GM12878 (cell line): ENCODE results near the gene GATAD2B. TPM values are rescaled to one million over a fixed set of nuclear protein-coding genes. Genes with fewer than 3 reads are reported as not detected.

Experiments used
- microRNA-seq: library from miRNA; unstranded; fragments of <30 nt; microRNA quantifications from one replicate; pipeline ENCODE4, GENCODE V29; 2018
- polyA plus RNA-seq, 11 experiments: library from polyadenylated mRNA; depleted of rRNA in 4 of 11; unstranded in 6 of 11; stranded (reverse) in 5 of 11; fragments of >200 nt; fragmentation: Nextera tagmentation in 4 of 11; fragmentation: Illumina TruSeq in 1 of 11; extraction: Ambion mirVana in 4 of 11; extraction: Trizol in 1 of 11; gene quantifications; 1 replicate in 1 of 11; 2 replicates in 10 of 11; pipeline versions ENCODE4 v1.2.1 to v1.2.3, GENCODE V29; 2011 to 2016; ENCODE audit warnings: inconsistent platforms in 2 of 11, missing spikeins in 2 of 11, low read depth in 1 of 11
- small RNA-seq: library from RNA; depleted of rRNA; stranded (forward); fragments of <200 nt; gene quantifications from one replicate; pipeline ENCODE3, GENCODE V24; 2014
- total RNA-seq, 4 experiments: library from RNA; depleted of rRNA in 3 of 4; stranded (reverse); fragments of >200 nt in 3 of 4; fragmentation: Illumina TruSeq in 1 of 4; extraction: Trizol in 1 of 4; gene quantifications; 2 replicates each; pipeline versions ENCODE4 v1.2.1 to v1.2.3, GENCODE V29; 2013 to 2021

Gene GATAD2B
- total and polyA plus RNA-seq, 10 of the 15 experiments (the other 5 are each of a cell fraction or from before 2014, with no cell fraction given), result 2.4 to 63.1 (median 8.7) TPM

Small RNA genes within 50 kb of the gene (microRNA-seq; reads per million reads assigned to microRNA genes)
- gene MIR6737, result 1.3 reads per million

Small RNA genes within 50 kb of the gene (small RNA-seq; reads per million reads assigned to genes)
- gene AL831737.1 (not detected), gene MIR6737 (0.31 reads per million), gene RF00019 (not detected)

Other genes with a start within 250 kb of the GATAD2B start
Only the 7 nearest of the 11 such genes appear.
- 18.2 and 22.2 TPM in 2 replicates for gene DENND4B, start 23.7 kb upstream of the GATAD2B start, total RNA-seq (2014; rRNA removed)
- 13.1 and 13.7 TPM in 2 replicates for gene DENND4B, start 23.7 kb upstream of the GATAD2B start, total RNA-seq (2014; rRNA removed; fragmentation: Illumina TruSeq; extraction: Trizol)
- gene DENND4B, start 23.7 kb upstream of the GATAD2B start, total RNA-seq (2021), result 57.5 and 74.8 TPM in 2 replicates
- gene DENND4B, start 23.7 kb upstream of the GATAD2B start, polyA plus RNA-seq (2011; rRNA removed), result 15.7 and 26.6 TPM in 2 replicates
- 23.5 and 31.0 TPM in 2 replicates for gene DENND4B, start 23.7 kb upstream of the GATAD2B start, polyA plus RNA-seq (2014; fragmentation: Illumina TruSeq; extraction: Trizol)
- 10 to 100 TPM; 12.0 to 13.4 TPM for gene DENND4B, start 23.7 kb upstream of the GATAD2B start, polyA plus RNA-seq (2014; fragmentation: Nextera tagmentation; extraction: Ambion mirVana)
- 55.1 and 73.9 TPM in 2 replicates for gene DENND4B, start 23.7 kb upstream of the GATAD2B start, polyA plus RNA-seq (2014; rRNA removed)
- gene DENND4B, start 23.7 kb upstream of the GATAD2B start, polyA plus RNA-seq (2016; fragmentation: Nextera tagmentation; extraction: Ambion mirVana), result 10 to 100 TPM; 20.8 to 23.3 TPM
- gene CRTC2, start 35.6 kb upstream of the GATAD2B start, total RNA-seq (2014; rRNA removed), result 15.5 and 15.7 TPM in 2 replicates
- gene CRTC2, start 35.6 kb upstream of the GATAD2B start, total RNA-seq (2014; rRNA removed; fragmentation: Illumina TruSeq; extraction: Trizol), result 13.7 and 13.8 TPM in 2 replicates
- gene CRTC2, start 35.6 kb upstream of the GATAD2B start, total RNA-seq (2021), result 54.6 and 59.7 TPM in 2 replicates
- 12.8 and 35.6 TPM in 2 replicates for gene CRTC2, start 35.6 kb upstream of the GATAD2B start, polyA plus RNA-seq (2011; rRNA removed)
- 21.6 and 49.4 TPM in 2 replicates for gene CRTC2, start 35.6 kb upstream of the GATAD2B start, polyA plus RNA-seq (2014; fragmentation: Illumina TruSeq; extraction: Trizol)
- gene CRTC2, start 35.6 kb upstream of the GATAD2B start, polyA plus RNA-seq (2014; fragmentation: Nextera tagmentation; extraction: Ambion mirVana), result 1 to 10 TPM; 5.1 to 8.4 TPM
- 56.5 and 57.9 TPM in 2 replicates for gene CRTC2, start 35.6 kb upstream of the GATAD2B start, polyA plus RNA-seq (2014; rRNA removed)
- 10 to 100 TPM; 29.9 to 40.1 TPM for gene CRTC2, start 35.6 kb upstream of the GATAD2B start, polyA plus RNA-seq (2016; fragmentation: Nextera tagmentation; extraction: Ambion mirVana)
- 78.0 and 79.1 TPM in 2 replicates for gene SLC39A1, start 40.6 kb upstream of the GATAD2B start, total RNA-seq (2014; rRNA removed)
- 48.7 and 51.2 TPM in 2 replicates for gene SLC39A1, start 40.6 kb upstream of the GATAD2B start, total RNA-seq (2014; rRNA removed; fragmentation: Illumina TruSeq; extraction: Trizol)
- gene SLC39A1, start 40.6 kb upstream of the GATAD2B start, total RNA-seq (2021), result 67.7 and 68.3 TPM in 2 replicates
- gene SLC39A1, start 40.6 kb upstream of the GATAD2B start, polyA plus RNA-seq (2011; rRNA removed), result 61.1 and 79.6 TPM in 2 replicates
- gene SLC39A1, start 40.6 kb upstream of the GATAD2B start, polyA plus RNA-seq (2014; fragmentation: Illumina TruSeq; extraction: Trizol), result 58.5 and 64.0 TPM in 2 replicates
- 10 to 100 TPM in 1 of 2 experiments, 1 to 10 TPM in 1; 8.8 to 20.6 TPM for gene SLC39A1, start 40.6 kb upstream of the GATAD2B start, polyA plus RNA-seq (2014; fragmentation: Nextera tagmentation; extraction: Ambion mirVana)
- 77.0 and 77.2 TPM in 2 replicates for gene SLC39A1, start 40.6 kb upstream of the GATAD2B start, polyA plus RNA-seq (2014; rRNA removed)
- 10 to 100 TPM; 88.9 to 98.6 TPM for gene SLC39A1, start 40.6 kb upstream of the GATAD2B start, polyA plus RNA-seq (2016; fragmentation: Nextera tagmentation; extraction: Ambion mirVana)
- gene CREB3L4, start 44.9 kb upstream of the GATAD2B start, total RNA-seq (2014; rRNA removed), result 14.0 and 15.6 TPM in 2 replicates
- 11.6 and 12.2 TPM in 2 replicates for gene CREB3L4, start 44.9 kb upstream of the GATAD2B start, total RNA-seq (2014; rRNA removed; fragmentation: Illumina TruSeq; extraction: Trizol)
- 10.9 and 11.3 TPM in 2 replicates for gene CREB3L4, start 44.9 kb upstream of the GATAD2B start, total RNA-seq (2021)
- gene CREB3L4, start 44.9 kb upstream of the GATAD2B start, polyA plus RNA-seq (2011; rRNA removed), result 9.7 and 11.9 TPM in 2 replicates
- gene CREB3L4, start 44.9 kb upstream of the GATAD2B start, polyA plus RNA-seq (2014; fragmentation: Illumina TruSeq; extraction: Trizol), result 10.0 and 12.5 TPM in 2 replicates
- 10 to 100 TPM in 1 of 2 experiments, 1 to 10 TPM in 1; 9.7 to 12.9 TPM for gene CREB3L4, start 44.9 kb upstream of the GATAD2B start, polyA plus RNA-seq (2014; fragmentation: Nextera tagmentation; extraction: Ambion mirVana)
- gene CREB3L4, start 44.9 kb upstream of the GATAD2B start, polyA plus RNA-seq (2014; rRNA removed), result 13.1 and 13.4 TPM in 2 replicates
- 10 to 100 TPM; 11.2 to 11.9 TPM for gene CREB3L4, start 44.9 kb upstream of the GATAD2B start, polyA plus RNA-seq (2016; fragmentation: Nextera tagmentation; extraction: Ambion mirVana)
- 265 and 276 TPM in 2 replicates for gene JTB, start 54.7 kb upstream of the GATAD2B start, total RNA-seq (2014; rRNA removed)
- 95.3 and 103 TPM in 2 replicates for gene JTB, start 54.7 kb upstream of the GATAD2B start, total RNA-seq (2014; rRNA removed; fragmentation: Illumina TruSeq; extraction: Trizol)
- 173 and 174 TPM in 2 replicates for gene JTB, start 54.7 kb upstream of the GATAD2B start, total RNA-seq (2021)
- 136 and 144 TPM in 2 replicates for gene JTB, start 54.7 kb upstream of the GATAD2B start, polyA plus RNA-seq (2011; rRNA removed)
- 57.8 and 85.9 TPM in 2 replicates for gene JTB, start 54.7 kb upstream of the GATAD2B start, polyA plus RNA-seq (2014; fragmentation: Illumina TruSeq; extraction: Trizol)
- 10 to 100 TPM; 25.0 to 67.7 TPM for gene JTB, start 54.7 kb upstream of the GATAD2B start, polyA plus RNA-seq (2014; fragmentation: Nextera tagmentation; extraction: Ambion mirVana)
- 247 and 255 TPM in 2 replicates for gene JTB, start 54.7 kb upstream of the GATAD2B start, polyA plus RNA-seq (2014; rRNA removed)
- gene JTB, start 54.7 kb upstream of the GATAD2B start, polyA plus RNA-seq (2016; fragmentation: Nextera tagmentation; extraction: Ambion mirVana), result 100 to 1,000 TPM; 292 to 298 TPM
- gene RAB13, start 63.4 kb upstream of the GATAD2B start, total RNA-seq (2014; rRNA removed), result 4.6 and 5.9 TPM in 2 replicates
- 11.0 and 12.4 TPM in 2 replicates for gene RAB13, start 63.4 kb upstream of the GATAD2B start, total RNA-seq (2014; rRNA removed; fragmentation: Illumina TruSeq; extraction: Trizol)
- gene RAB13, start 63.4 kb upstream of the GATAD2B start, total RNA-seq (2021), result 20.4 and 22.2 TPM in 2 replicates
- gene RAB13, start 63.4 kb upstream of the GATAD2B start, polyA plus RNA-seq (2011; rRNA removed), result 0.75 and 0.86 TPM in 2 replicates
- 30.7 and 34.1 TPM in 2 replicates for gene RAB13, start 63.4 kb upstream of the GATAD2B start, polyA plus RNA-seq (2014; fragmentation: Illumina TruSeq; extraction: Trizol)
- 10 to 100 TPM in 1 of 2 experiments, 1 to 10 TPM in 1; 7.9 to 17.2 TPM for gene RAB13, start 63.4 kb upstream of the GATAD2B start, polyA plus RNA-seq (2014; fragmentation: Nextera tagmentation; extraction: Ambion mirVana)
- 12.7 and 15.5 TPM in 2 replicates for gene RAB13, start 63.4 kb upstream of the GATAD2B start, polyA plus RNA-seq (2014; rRNA removed)
- gene RAB13, start 63.4 kb upstream of the GATAD2B start, polyA plus RNA-seq (2016; fragmentation: Nextera tagmentation; extraction: Ambion mirVana), result 10 to 100 TPM; 16.3 to 19.2 TPM
- gene RPS27, start 67.8 kb upstream of the GATAD2B start, total RNA-seq (2014; rRNA removed), result 5,288 and 5,830 TPM in 2 replicates
- 9,122 and 9,683 TPM in 2 replicates for gene RPS27, start 67.8 kb upstream of the GATAD2B start, total RNA-seq (2014; rRNA removed; fragmentation: Illumina TruSeq; extraction: Trizol)
- 2,708 and 2,801 TPM in 2 replicates for gene RPS27, start 67.8 kb upstream of the GATAD2B start, total RNA-seq (2021)
- 8,626 and 8,787 TPM in 2 replicates for gene RPS27, start 67.8 kb upstream of the GATAD2B start, polyA plus RNA-seq (2011; rRNA removed)
- gene RPS27, start 67.8 kb upstream of the GATAD2B start, polyA plus RNA-seq (2014; fragmentation: Illumina TruSeq; extraction: Trizol), result 13,800 and 18,255 TPM in 2 replicates
- over 10,000 TPM in 1 of 2 experiments, 1,000 to 10,000 TPM in 1; 9,903 to 14,234 TPM for gene RPS27, start 67.8 kb upstream of the GATAD2B start, polyA plus RNA-seq (2014; fragmentation: Nextera tagmentation; extraction: Ambion mirVana)
- 8,943 and 9,277 TPM in 2 replicates for gene RPS27, start 67.8 kb upstream of the GATAD2B start, polyA plus RNA-seq (2014; rRNA removed)
- gene RPS27, start 67.8 kb upstream of the GATAD2B start, polyA plus RNA-seq (2016; fragmentation: Nextera tagmentation; extraction: Ambion mirVana), result 1,000 to 10,000 TPM; 3,244 to 3,511 TPM